H1 (cell line): ENCODE results near the gene SMAD7.

Experiments
- BCL11A ChIP-seq, 2 experiments: IDR thresholded peaks; one replicate each; pipeline ENCODE4 v1.6.1; 2011; ENCODE audit warnings: low read depth in 2 of 2, low read length in 2 of 2, mild to moderate bottlenecking in 2 of 2
- KDM5A ChIP-seq: fragments of 200-600 bp; IDR thresholded peaks from 2 replicates; pipeline ENCODE4 v1.7.1; 2012; ENCODE audit warnings: mild to moderate bottlenecking, low read length, inconsistent platforms, mixed read lengths
- POLR2A ChIP-seq, 2 experiments: IDR thresholded peaks; 1 replicate in 1 of 2; 2 replicates in 1 of 2; pipeline ENCODE4 v1.6.1; 2011; ENCODE audit warnings: low read depth in 2 of 2, low read length in 2 of 2, mild to moderate bottlenecking in 2 of 2; ENCODE audit errors: control extremely low read depth in 1 of 2
- POLR2AphosphoS5 ChIP-seq: IDR thresholded peaks from 2 replicates; pipeline ENCODE4 v1.6.1; 2011; ENCODE audit warnings: low read depth, low read length
- RAD21 ChIP-seq, 2 experiments: IDR thresholded peaks in 1 of 2; conservative IDR thresholded peaks in 1 of 2; 2 replicates each; pipeline ENCODE4 v1.6.1; 2011; ENCODE audit warnings: low read depth in 2 of 2, low read length in 2 of 2, improper control_type of control experiment in 1 of 2, inconsistent platforms in 1 of 2, mild to moderate bottlenecking in 1 of 2, moderate library complexity in 1 of 2
- TAF1 ChIP-seq: IDR thresholded peaks from 2 replicates; pipeline ENCODE4 v1.6.1; 2011; ENCODE audit warnings: mild to moderate bottlenecking, low read depth, low read length
- YY1 ChIP-seq: IDR thresholded peaks from 2 replicates; pipeline ENCODE4 v1.6.1; 2011; ENCODE audit warnings: low read depth, mild to moderate bottlenecking, low read length
- TF ChIP-seq, protein P1 (sequence below), 3 experiments: IDR thresholded peaks; 1 replicate in 2 of 3; 2 replicates in 1 of 3; pipeline versions ENCODE4 v1.5.1 to v1.6.1; 2011; ENCODE audit warnings: low read length in 3 of 3, mild to moderate bottlenecking in 3 of 3, inconsistent platforms in 2 of 3, low read depth in 1 of 3, moderate library complexity in 1 of 3; ENCODE audit not compliant: insufficient read depth in 1 of 3; ENCODE audit errors: control extremely low read depth in 1 of 3
- TF ChIP-seq, protein P2 (sequence below): IDR thresholded peaks from 2 replicates; pipeline ENCODE4 v1.6.1; 2011; ENCODE audit warnings: low read length, improper control_type of control experiment
- TF ChIP-seq, protein P3 (sequence below): IDR thresholded peaks from 2 replicates; pipeline ENCODE4 v1.6.1; 2011; ENCODE audit warnings: low read depth, mild to moderate bottlenecking, low read length; ENCODE audit not compliant: insufficient read depth
- TF ChIP-seq, protein P4 (sequence below): IDR thresholded peaks from 2 replicates; pipeline ENCODE4 v1.6.1; 2012; ENCODE audit warnings: inconsistent platforms

DNA sequence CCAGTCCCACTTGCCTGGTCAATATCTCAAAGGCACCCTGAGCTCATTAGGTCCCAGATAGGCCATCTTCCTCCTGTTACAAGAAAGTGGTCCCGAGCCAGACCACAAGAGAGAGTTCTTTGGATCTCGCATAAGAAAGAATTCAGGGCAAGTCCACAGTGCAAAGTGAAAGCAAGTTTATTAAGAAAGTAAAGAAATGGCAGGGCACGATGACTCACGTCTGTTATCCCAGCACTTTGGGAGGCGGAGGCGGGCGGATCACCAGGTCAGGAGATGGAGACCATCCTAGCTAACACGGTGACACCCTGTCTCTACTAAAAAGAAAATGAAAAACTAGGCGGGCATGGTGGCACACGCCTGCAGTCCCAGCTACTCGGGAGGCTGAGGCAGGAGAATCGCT lies 10.8 kb upstream of the SMAD7 start:
- TF ChIP-seq POLR2A (IDR thresholded peaks at IDR 0.05; ENCODE audit: control extremely low read depth in 1 of 2, low read depth in 2 of 2, low read length in 2 of 2) (no peak), KDM5A (no peak), TAF1 (no peak), BCL11A (IDR thresholded peaks at IDR 0.05; ENCODE audit: low read depth in 2 of 2, low read length in 2 of 2) (no peak), YY1 (no peak), POLR2AphosphoS5 (no peak), RAD21 (IDR thresholded peaks at IDR 0.05 in 1 of 2, conservative IDR thresholded peaks at IDR 0.05 in 1 of 2; ENCODE audit: low read depth in 2 of 2, low read length in 2 of 2) (no peak)
- TF ChIP-seq, protein P1, sequence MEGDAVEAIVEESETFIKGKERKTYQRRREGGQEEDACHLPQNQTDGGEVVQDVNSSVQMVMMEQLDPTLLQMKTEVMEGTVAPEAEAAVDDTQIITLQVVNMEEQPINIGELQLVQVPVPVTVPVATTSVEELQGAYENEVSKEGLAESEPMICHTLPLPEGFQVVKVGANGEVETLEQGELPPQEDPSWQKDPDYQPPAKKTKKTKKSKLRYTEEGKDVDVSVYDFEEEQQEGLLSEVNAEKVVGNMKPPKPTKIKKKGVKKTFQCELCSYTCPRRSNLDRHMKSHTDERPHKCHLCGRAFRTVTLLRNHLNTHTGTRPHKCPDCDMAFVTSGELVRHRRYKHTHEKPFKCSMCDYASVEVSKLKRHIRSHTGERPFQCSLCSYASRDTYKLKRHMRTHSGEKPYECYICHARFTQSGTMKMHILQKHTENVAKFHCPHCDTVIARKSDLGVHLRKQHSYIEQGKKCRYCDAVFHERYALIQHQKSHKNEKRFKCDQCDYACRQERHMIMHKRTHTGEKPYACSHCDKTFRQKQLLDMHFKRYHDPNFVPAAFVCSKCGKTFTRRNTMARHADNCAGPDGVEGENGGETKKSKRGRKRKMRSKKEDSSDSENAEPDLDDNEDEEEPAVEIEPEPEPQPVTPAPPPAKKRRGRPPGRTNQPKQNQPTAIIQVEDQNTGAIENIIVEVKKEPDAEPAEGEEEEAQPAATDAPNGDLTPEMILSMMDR (IDR thresholded peaks at IDR 0.05; ENCODE audit: control extremely low read depth in 1 of 3, insufficient read depth in 1 of 3, low read depth in 1 of 3, low read length in 3 of 3) = no peak
- TF ChIP-seq, protein P2, sequence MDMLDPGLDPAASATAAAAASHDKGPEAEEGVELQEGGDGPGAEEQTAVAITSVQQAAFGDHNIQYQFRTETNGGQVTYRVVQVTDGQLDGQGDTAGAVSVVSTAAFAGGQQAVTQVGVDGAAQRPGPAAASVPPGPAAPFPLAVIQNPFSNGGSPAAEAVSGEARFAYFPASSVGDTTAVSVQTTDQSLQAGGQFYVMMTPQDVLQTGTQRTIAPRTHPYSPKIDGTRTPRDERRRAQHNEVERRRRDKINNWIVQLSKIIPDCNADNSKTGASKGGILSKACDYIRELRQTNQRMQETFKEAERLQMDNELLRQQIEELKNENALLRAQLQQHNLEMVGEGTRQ = no peak
- TF ChIP-seq, protein P3, sequence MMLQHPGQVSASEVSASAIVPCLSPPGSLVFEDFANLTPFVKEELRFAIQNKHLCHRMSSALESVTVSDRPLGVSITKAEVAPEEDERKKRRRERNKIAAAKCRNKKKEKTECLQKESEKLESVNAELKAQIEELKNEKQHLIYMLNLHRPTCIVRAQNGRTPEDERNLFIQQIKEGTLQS = no peak
- TF ChIP-seq, protein P4, sequence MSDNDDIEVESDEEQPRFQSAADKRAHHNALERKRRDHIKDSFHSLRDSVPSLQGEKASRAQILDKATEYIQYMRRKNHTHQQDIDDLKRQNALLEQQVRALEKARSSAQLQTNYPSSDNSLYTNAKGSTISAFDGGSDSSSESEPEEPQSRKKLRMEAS = no peak
